Stomach smooth muscle (tissue), 2 donors: Measurements from ENCODE around the gene SULF2.
"Not testable (repeated sequence)": the region's sequence is repeated elsewhere in the genome, so short reads cannot be mapped to it uniquely, and the experiment has no call there.

Experiments
- H3K27ac ChIP-seq: one replicate; pipeline ENCODE4 v1.7.0; 2013; ENCODE audit warnings: mild to moderate bottlenecking, low read length, inconsistent platforms
- H3K27me3 ChIP-seq, 2 donors: one replicate each; pipeline ENCODE4 v1.7.0; 2013; ENCODE audit warnings: low read length in 2 of 2; ENCODE audit not compliant: insufficient read depth in 2 of 2, control insufficient read depth in 1 of 2
- H3K36me3 ChIP-seq, 2 donors: one replicate each; pipeline ENCODE4 v1.7.0; 2013; ENCODE audit warnings: low read length in 2 of 2; ENCODE audit not compliant: control insufficient read depth in 2 of 2, insufficient read depth in 2 of 2
- H3K4me1 ChIP-seq: one replicate; pipeline ENCODE4 v1.7.0; 2013; ENCODE audit warnings: low read length; ENCODE audit not compliant: control insufficient read depth, insufficient read depth
- H3K4me3 ChIP-seq, 2 donors: one replicate each; pipeline ENCODE4 v1.7.0; 2013; ENCODE audit warnings: low read length in 2 of 2
- H3K9ac ChIP-seq, 2 donors: one replicate each; pipeline ENCODE4 v1.7.0; 2013; ENCODE audit warnings: low read length in 2 of 2, mild to moderate bottlenecking in 1 of 2
- H3K9me3 ChIP-seq, 2 donors: one replicate each; pipeline ENCODE4 v1.7.0; 2013; ENCODE audit warnings: low read length in 2 of 2; ENCODE audit not compliant: control insufficient read depth in 2 of 2
- donor health status: healthy.
- donor health status: Pancreatic carcinoma.

Gene SULF2

GRCh38 chr20:47804224-47804825 is 19.0 kb upstream of the SULF2 start:
- H3K36me3 ChIP-seq, H3K9ac ChIP-seq, H3K27me3 ChIP-seq, H3K4me1 ChIP-seq, H3K27ac ChIP-seq, H3K9me3 ChIP-seq, H3K4me3 ChIP-seq: not testable (repeated sequence)

- Histone ChIP-seq H3K9me3 (no peaks in the 10 kb centered on the region), H3K27ac (no peak overlapping the region), H3K36me3 (no peaks in the 10 kb centered on the region), H3K27me3 (no peaks in the 10 kb centered on the region), H3K4me1 (no peaks in the 10 kb centered on the region), H3K9ac (no peak overlapping the region), H3K4me3 (no peak overlapping the region)
Measured at GRCh38 chr20:47802975-47803374, 17.7 kb upstream of the SULF2 start.

- H3K36me3 ChIP-seq = no peaks in the 10 kb centered on the region
- H3K4me3 ChIP-seq = no peak overlapping the region
- H3K9ac ChIP-seq = no peak overlapping the region
- H3K9me3 ChIP-seq = no peaks in the 10 kb centered on the region
- H3K4me1 ChIP-seq = no peaks in the 10 kb centered on the region
- no peaks in the 10 kb centered on the region for H3K27me3 ChIP-seq
- H3K27ac ChIP-seq = no peak overlapping the region
Measured at GRCh38 chr20:47802226-47802920, 17.1 kb upstream of the SULF2 start.

GRCh38 chr20:47801759-47802158 is 16.5 kb upstream of the SULF2 start:
- H3K27me3 ChIP-seq = no peaks in the 10 kb centered on the region
- no peak overlapping the region for H3K9ac ChIP-seq
- no peaks in the 10 kb centered on the region for H3K9me3 ChIP-seq
- H3K27ac ChIP-seq = no peak overlapping the region
- H3K4me3 ChIP-seq = no peak overlapping the region
- H3K36me3 ChIP-seq = no peaks in the 10 kb centered on the region
- H3K4me1 ChIP-seq = no peaks in the 10 kb centered on the region

GRCh38 chr20:47801079-47801478 is 15.8 kb upstream of the SULF2 start:
- no peak overlapping the region for H3K27ac ChIP-seq
- H3K9ac ChIP-seq = no peak overlapping the region
- H3K27me3 ChIP-seq = no peaks in the 10 kb centered on the region
- no peak overlapping the region for H3K4me3 ChIP-seq
- H3K36me3 ChIP-seq = no peaks in the 10 kb centered on the region
- no peaks in the 10 kb centered on the region for H3K9me3 ChIP-seq
- H3K4me1 ChIP-seq = no peaks in the 10 kb centered on the region

GRCh38 chr20:47800623-47801022 is 15.3 kb upstream of the SULF2 start:
- peaks cover under 1% of the 10 kb centered on the region for H3K4me1 ChIP-seq
- H3K36me3 ChIP-seq = no peaks in the 10 kb centered on the region
- no peaks in the 10 kb centered on the region for H3K27me3 ChIP-seq
- no peak overlapping the region for H3K9ac ChIP-seq
- no peaks in the 10 kb centered on the region for H3K9me3 ChIP-seq
- no peak overlapping the region for H3K27ac ChIP-seq
- H3K4me3 ChIP-seq = no peak overlapping the region

GRCh38 chr20:47799116-47799715 is 13.9 kb upstream of the SULF2 start:
- no peaks in the 10 kb centered on the region for H3K27me3 ChIP-seq
- H3K9ac ChIP-seq = no peak overlapping the region
- no peaks in the 10 kb centered on the region for H3K9me3 ChIP-seq
- peaks cover 9% of the 10 kb centered on the region for H3K4me1 ChIP-seq
- no peak overlapping the region for H3K4me3 ChIP-seq
- no peak overlapping the region for H3K27ac ChIP-seq
- H3K36me3 ChIP-seq = no peaks in the 10 kb centered on the region

GRCh38 chr20:47796971-47797370 is 11.7 kb upstream of the SULF2 start:
- H3K36me3 ChIP-seq = no peaks in the 10 kb centered on the region
- H3K4me1 ChIP-seq = peaks cover 14% of the 10 kb centered on the region
- H3K4me3 ChIP-seq = no peak overlapping the region

GRCh38 chr20:47795214-47795907 is 10.1 kb upstream of the SULF2 start:
- Histone ChIP-seq H3K9ac (no peak overlapping the region), H3K27me3 (no peaks in the 10 kb centered on the region), H3K4me1 (peaks cover 28% of the 10 kb centered on the region), H3K27ac (no peak overlapping the region), H3K36me3 (no peaks in the 10 kb centered on the region), H3K4me3 (no peak overlapping the region), H3K9me3 (no peaks in the 10 kb centered on the region)

More at GRCh38 chr20:47796971-47797370, 11.7 kb upstream of the SULF2 start:
- Histone ChIP-seq H3K27me3 (no peaks in the 10 kb centered on the region), H3K27ac (no peak overlapping the region), H3K9me3 (no peaks in the 10 kb centered on the region), H3K9ac (no peak overlapping the region)

- H3K9me3 ChIP-seq, H3K27me3 ChIP-seq, H3K9ac ChIP-seq, H3K4me3 ChIP-seq, H3K36me3 ChIP-seq, H3K27ac ChIP-seq: not testable (repeated sequence)
- H3K4me1 ChIP-seq = peaks cover 33% of the 10 kb centered on the region
Measured at GRCh38 chr20:47794264-47794663, 9.0 kb upstream of the SULF2 start.
